Measurements from ENCODE around the gene SHISA7.

Gene SHISA7

DNA sequence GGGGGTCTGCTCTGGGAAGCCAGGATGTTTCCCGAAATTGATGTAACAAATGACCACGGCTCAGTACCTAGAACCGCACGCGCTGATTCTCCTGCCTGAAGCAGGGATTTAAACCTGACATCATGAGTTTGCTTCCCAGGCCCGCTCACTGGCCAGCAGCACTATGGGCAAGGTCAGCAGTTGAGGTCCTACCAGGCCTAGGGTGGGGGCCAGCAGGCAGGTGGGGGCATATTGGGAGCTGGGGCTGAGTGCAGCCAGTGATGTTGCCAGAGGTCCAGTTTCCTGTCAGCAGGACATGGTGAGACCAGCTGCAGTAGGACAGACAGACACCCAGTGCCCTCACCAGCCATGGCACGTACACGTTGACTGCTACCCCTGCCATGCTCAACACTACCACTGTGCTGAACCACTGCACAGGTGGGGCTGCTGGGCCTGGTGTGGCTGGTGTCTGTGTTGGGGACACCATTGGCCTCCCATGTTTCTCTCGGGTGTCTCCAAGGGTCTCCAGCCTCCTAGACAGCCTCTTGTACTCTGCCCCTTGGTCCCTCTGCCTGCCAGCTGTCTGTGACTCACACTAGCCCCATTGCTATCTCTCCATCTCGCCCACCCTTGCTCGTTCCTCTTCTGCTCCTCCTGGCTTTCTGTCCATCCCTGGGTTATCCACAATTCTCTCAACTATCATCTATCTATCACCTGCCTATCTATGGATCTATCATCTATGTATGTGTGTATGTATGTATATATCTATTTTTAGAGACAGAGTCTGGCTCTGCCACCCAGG lies 22.6 kb upstream of the SHISA7 start:
- no peak for ATAC-seq
- TF ChIP-seq ARNTL (CRISPR knock-in tag; IDR thresholded peaks at IDR 0.05; ENCODE audit: borderline replicate concordance, low read depth) (no peak), ESRRG (CRISPR knock-in tag; IDR thresholded peaks at IDR 0.05) (no peak), RARB (CRISPR knock-in tag; IDR thresholded peaks at IDR 0.05) (no peak), BACH2 (CRISPR knock-in tag; IDR thresholded peaks at IDR 0.05; ENCODE audit: borderline replicate concordance) (no peak), ISL1 (CRISPR knock-in tag; IDR thresholded peaks at IDR 0.05) (no peak), ZNF70 (CRISPR knock-in tag; IDR thresholded peaks at IDR 0.05) (no peak), ZFP3 (CRISPR knock-in tag; IDR thresholded peaks at IDR 0.05) (no peak), ZNF8 (CRISPR knock-in tag; IDR thresholded peaks at IDR 0.05) (no peak)
- TF ChIP-seq, protein P1, sequence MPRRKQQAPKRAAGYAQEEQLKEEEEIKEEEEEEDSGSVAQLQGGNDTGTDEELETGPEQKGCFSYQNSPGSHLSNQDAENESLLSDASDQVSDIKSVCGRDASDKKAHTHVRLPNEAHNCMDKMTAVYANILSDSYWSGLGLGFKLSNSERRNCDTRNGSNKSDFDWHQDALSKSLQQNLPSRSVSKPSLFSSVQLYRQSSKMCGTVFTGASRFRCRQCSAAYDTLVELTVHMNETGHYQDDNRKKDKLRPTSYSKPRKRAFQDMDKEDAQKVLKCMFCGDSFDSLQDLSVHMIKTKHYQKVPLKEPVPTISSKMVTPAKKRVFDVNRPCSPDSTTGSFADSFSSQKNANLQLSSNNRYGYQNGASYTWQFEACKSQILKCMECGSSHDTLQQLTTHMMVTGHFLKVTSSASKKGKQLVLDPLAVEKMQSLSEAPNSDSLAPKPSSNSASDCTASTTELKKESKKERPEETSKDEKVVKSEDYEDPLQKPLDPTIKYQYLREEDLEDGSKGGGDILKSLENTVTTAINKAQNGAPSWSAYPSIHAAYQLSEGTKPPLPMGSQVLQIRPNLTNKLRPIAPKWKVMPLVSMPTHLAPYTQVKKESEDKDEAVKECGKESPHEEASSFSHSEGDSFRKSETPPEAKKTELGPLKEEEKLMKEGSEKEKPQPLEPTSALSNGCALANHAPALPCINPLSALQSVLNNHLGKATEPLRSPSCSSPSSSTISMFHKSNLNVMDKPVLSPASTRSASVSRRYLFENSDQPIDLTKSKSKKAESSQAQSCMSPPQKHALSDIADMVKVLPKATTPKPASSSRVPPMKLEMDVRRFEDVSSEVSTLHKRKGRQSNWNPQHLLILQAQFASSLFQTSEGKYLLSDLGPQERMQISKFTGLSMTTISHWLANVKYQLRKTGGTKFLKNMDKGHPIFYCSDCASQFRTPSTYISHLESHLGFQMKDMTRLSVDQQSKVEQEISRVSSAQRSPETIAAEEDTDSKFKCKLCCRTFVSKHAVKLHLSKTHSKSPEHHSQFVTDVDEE (CRISPR knock-in tag; IDR thresholded peaks at IDR 0.05) = no peak

DNA sequence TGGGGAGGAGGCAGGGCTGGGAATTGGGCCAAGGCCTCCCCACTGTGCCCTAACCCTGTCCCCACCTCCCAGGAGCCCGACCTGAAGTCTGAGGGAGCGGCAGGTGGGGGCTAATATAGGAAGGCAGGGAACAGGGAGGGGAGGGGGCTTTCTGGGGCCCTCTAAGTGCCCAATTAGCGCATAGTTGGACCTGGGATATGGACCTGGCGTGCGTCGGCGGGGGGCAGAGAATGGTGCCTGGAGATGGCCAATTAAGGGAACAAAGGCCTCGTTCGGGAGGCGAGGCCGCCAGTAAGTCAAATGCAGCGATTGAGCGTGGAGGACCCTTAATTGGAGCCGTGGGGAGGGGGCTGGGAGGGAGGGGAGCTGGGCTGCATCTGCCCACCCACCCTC lies 21.6 kb upstream of the SHISA7 start, which contains the start of gene C19orf85:
C19orf85 (minus strand) TSS at position 90 of the 393 bp plus-strand sequence. CDS start 197 bp downstream, outside the sequence.
- TF ChIP-seq ZFP30 (CRISPR knock-in tag; IDR thresholded peaks at IDR 0.05) (no peak), ISL1 (CRISPR knock-in tag; IDR thresholded peaks at IDR 0.05) (no peak), ESRRG (CRISPR knock-in tag; IDR thresholded peaks at IDR 0.05) (no peak), ARNTL (CRISPR knock-in tag; IDR thresholded peaks at IDR 0.05; ENCODE audit: borderline replicate concordance, low read depth) (no peak), ZC3H10 (CRISPR knock-in tag; IDR thresholded peaks at IDR 0.05) (no peak), ZNF8 (CRISPR knock-in tag; IDR thresholded peaks at IDR 0.05) (no peak), SNAI2 (CRISPR knock-in tag; IDR thresholded peaks at IDR 0.05) (no peak), OSR1 (CRISPR knock-in tag; IDR thresholded peaks at IDR 0.05) (no peak), TOX (CRISPR knock-in tag; IDR thresholded peaks at IDR 0.05; ENCODE audit: borderline replicate concordance) (no peak), RARB (CRISPR knock-in tag; IDR thresholded peaks at IDR 0.05) (no peak), TCF4 (CRISPR knock-in tag; IDR thresholded peaks at IDR 0.05; ENCODE audit: borderline replicate concordance) (no peak), CSDC2 (CRISPR knock-in tag; IDR thresholded peaks at IDR 0.05) (no peak), GLIS3 (CRISPR knock-in tag; IDR thresholded peaks at IDR 0.05) (no peak)
- TF ChIP-seq, protein P1 (CRISPR knock-in tag; IDR thresholded peaks at IDR 0.05) = no peak
- ATAC-seq = no peak

DNA sequence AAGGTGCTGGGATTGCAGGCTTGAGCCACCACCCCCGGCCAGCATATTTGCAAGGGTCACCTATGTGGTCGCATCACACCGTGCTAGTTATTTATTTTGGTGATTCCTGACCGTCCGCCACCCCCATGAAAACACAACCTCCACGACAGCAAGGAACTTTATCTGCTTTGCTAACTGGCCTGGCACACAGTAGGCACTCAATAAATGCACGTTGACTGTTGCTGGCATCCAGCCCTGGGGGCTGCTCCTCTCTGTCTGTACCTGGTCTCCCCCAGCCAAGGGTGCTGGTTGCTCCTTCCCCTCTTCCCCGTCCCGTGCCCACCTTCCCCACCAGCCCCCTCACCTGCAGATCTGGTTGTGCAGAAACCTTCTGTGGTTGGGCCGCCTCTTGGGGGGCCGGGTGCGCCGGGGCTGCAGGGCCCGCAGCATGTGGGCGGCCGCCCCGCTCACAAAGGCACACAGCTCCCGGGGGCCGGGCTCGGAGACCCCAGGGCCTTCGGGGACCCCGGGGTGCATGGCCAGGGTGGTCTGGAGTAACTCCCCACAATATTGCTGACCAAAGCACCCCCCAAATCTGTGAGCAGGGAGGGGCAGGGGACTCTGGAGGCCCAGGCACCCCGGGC lies 21.1 kb upstream of the SHISA7 start:
- ATAC-seq = no peak
- TF ChIP-seq ZC3H10 (CRISPR knock-in tag; IDR thresholded peaks at IDR 0.05) = no peak
- TF ChIP-seq ZNF8 (CRISPR knock-in tag; IDR thresholded peaks at IDR 0.05) = no peak
- TF ChIP-seq ZFP30 (CRISPR knock-in tag; IDR thresholded peaks at IDR 0.05) = no peak

DNA sequence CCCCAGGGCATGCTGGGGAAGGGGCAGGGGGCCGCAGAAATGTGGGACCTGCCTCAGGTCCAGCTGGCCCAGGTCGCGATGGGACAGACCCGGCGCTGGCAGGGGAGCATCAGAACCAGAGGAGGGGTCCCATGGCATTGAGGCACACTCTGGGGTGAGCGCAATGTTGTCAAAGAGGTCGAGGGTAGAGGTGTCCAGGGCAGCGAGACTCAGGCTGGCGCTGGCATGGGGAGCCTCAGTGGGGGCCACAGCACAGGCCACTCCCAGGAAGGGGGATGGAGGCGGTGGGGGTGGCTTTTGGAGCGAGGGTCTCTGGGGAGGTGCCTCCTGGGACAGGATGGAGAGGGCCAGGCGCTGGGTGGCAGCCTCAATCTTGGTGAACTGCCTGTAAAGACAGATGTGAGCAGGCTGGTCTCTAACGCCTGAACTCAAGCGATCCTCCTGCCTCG lies 20.5 kb upstream of the SHISA7 start:
- ATAC-seq = no peak
- TF ChIP-seq ZNF70 (CRISPR knock-in tag; IDR thresholded peaks at IDR 0.05) (no peak), ZC3H10 (CRISPR knock-in tag; IDR thresholded peaks at IDR 0.05) (no peak), SNAI2 (CRISPR knock-in tag; IDR thresholded peaks at IDR 0.05) (no peak), GLIS3 (CRISPR knock-in tag; IDR thresholded peaks at IDR 0.05) (no peak), ZNF8 (CRISPR knock-in tag; IDR thresholded peaks at IDR 0.05) (no peak), ISL1 (CRISPR knock-in tag; IDR thresholded peaks at IDR 0.05) (no peak), RARB (CRISPR knock-in tag; IDR thresholded peaks at IDR 0.05) (no peak), ZFP3 (CRISPR knock-in tag; IDR thresholded peaks at IDR 0.05) (no peak), OSR1 (CRISPR knock-in tag; IDR thresholded peaks at IDR 0.05) (no peak), ZNF565 (CRISPR knock-in tag; conservative IDR thresholded peaks at IDR 0.05; ENCODE audit: low read depth) (no peak), PPARA (CRISPR knock-in tag; IDR thresholded peaks at IDR 0.05; ENCODE audit: borderline replicate concordance) (no peak), CSDC2 (CRISPR knock-in tag; IDR thresholded peaks at IDR 0.05) (no peak)
- TF ChIP-seq, protein P2, sequence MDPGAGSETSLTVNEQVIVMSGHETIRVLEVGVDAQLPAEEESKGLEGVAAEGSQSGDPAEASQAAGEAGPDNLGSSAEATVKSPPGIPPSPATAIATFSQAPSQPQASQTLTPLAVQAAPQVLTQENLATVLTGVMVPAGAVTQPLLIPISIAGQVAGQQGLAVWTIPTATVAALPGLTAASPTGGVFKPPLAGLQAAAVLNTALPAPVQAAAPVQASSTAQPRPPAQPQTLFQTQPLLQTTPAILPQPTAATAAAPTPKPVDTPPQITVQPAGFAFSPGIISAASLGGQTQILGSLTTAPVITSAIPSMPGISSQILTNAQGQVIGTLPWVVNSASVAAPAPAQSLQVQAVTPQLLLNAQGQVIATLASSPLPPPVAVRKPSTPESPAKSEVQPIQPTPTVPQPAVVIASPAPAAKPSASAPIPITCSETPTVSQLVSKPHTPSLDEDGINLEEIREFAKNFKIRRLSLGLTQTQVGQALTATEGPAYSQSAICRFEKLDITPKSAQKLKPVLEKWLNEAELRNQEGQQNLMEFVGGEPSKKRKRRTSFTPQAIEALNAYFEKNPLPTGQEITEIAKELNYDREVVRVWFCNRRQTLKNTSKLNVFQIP (CRISPR knock-in tag; IDR thresholded peaks at IDR 0.05; ENCODE audit: borderline replicate concordance, low read depth) = no peak
- TF ChIP-seq, protein P3, sequence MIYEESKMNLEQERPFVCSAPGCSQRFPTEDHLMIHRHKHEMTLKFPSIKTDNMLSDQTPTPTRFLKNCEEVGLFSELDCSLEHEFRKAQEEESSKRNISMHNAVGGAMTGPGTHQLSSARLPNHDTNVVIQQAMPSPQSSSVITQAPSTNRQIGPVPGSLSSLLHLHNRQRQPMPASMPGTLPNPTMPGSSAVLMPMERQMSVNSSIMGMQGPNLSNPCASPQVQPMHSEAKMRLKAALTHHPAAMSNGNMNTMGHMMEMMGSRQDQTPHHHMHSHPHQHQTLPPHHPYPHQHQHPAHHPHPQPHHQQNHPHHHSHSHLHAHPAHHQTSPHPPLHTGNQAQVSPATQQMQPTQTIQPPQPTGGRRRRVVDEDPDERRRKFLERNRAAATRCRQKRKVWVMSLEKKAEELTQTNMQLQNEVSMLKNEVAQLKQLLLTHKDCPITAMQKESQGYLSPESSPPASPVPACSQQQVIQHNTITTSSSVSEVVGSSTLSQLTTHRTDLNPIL (CRISPR knock-in tag; IDR thresholded peaks at IDR 0.05; ENCODE audit: low read depth) = no peak
